ENCODE data around the gene PITPNB.

The PITPNB gene

GRCh38 chr22:27842669-27843431, 76.2 kb downstream of the PITPNB start:
- no peak overlapping the region for H3K4me3 ChIP-seq (ENCODE audit: low read length)
- H3K9ac ChIP-seq (ENCODE audit: low read depth, low read length) = no peak overlapping the region
- H3K36me3 ChIP-seq (ENCODE audit: insufficient read depth, low read length) = peaks cover under 1% of the 10 kb centered on the region
- H3K27ac ChIP-seq (ENCODE audit: low read depth, low read length) = no peak overlapping the region
- peaks cover 18% of the 10 kb centered on the region; the same call in 1 of the 2 replicates for H3K4me1 ChIP-seq (ENCODE audit: insufficient read depth, low read length)
- WGBS = 94% methylated on average over 15 of the region's 15 CpGs
- peaks cover 3% of the 10 kb centered on the region; the same call in 1 of the 2 replicates for H3K9me3 ChIP-seq (ENCODE audit: insufficient read depth, low read depth, low read length)
- H3K27me3 ChIP-seq (ENCODE audit: insufficient read depth, low read length) = no peaks in the 10 kb centered on the region

DNA sequence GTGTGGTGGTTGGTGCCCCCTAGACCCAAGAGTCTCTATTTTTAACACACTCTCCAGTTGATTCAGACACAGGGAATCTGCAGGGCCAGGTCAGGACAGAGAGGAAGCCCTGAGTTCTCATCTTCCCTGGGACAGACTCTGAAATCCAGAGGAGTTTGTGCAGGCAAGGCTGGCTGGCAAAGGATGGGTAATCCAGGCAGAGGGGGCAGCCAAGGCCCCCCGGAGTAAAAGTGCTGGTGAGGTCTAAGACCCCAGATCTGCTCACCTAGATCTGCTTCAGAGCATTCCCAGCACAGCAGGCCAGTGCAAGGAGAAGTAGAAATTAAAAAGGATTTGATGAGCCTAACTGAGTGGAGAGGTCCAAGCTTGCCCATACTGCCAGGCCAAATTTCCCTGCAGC, 76.9 kb downstream of the PITPNB start:
- no peak overlapping the region for H3K4me3 ChIP-seq (ENCODE audit: low read length)
- peaks cover 18% of the 10 kb centered on the region; the same call in 1 of the 2 replicates for H3K4me1 ChIP-seq (ENCODE audit: insufficient read depth, low read length)
- no peaks in the 10 kb centered on the region for H3K27me3 ChIP-seq (ENCODE audit: insufficient read depth, low read length)
- no peak overlapping the region for H3K9ac ChIP-seq (ENCODE audit: low read depth, low read length)
- no peak overlapping the region for H3K27ac ChIP-seq (ENCODE audit: low read depth, low read length)
- no peaks in the 10 kb centered on the region; the same call in 1 of the 2 replicates for H3K36me3 ChIP-seq (ENCODE audit: insufficient read depth, low read length)
- H3K9me3 ChIP-seq (ENCODE audit: insufficient read depth, low read depth, low read length) = peaks cover 8% of the 10 kb centered on the region; the same call in 1 of the 2 replicates
- WGBS = 92% methylated on average over 1 of the region's 1 CpG

DNA sequence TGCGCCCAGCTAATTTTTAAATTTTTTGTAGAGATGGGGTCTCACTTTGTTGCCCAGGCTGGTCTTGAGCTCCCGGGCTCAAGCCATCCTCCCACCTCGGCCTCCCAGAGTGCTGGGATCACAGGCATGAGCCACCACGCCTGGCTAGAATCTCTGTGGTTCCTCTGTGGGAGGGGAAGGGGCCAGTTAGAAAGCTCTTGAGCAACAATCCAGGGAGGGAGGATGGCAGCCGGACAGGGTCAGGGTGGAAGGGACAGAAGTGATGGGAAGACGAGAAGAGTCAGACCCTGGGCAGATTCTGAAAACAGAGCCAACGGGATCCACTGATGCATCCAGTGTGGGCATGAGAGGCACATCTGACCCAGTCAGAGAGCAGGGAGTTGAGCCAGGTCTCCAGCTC, 78.6 kb downstream of the PITPNB start:
- 92% methylated on average over 7 of the region's 7 CpGs for WGBS
- Histone ChIP-seq H3K27ac (ENCODE audit: low read depth, low read length) (no peak overlapping the region), H3K4me1 (ENCODE audit: insufficient read depth, low read length) (peaks cover 18% of the 10 kb centered on the region; the same call in 1 of the 2 replicates), H3K9ac (ENCODE audit: low read depth, low read length) (no peak overlapping the region), H3K4me3 (ENCODE audit: low read length) (no peak overlapping the region), H3K27me3 (ENCODE audit: insufficient read depth, low read length) (no peaks in the 10 kb centered on the region), H3K36me3 (ENCODE audit: insufficient read depth, low read length) (no peaks in the 10 kb centered on the region), H3K9me3 (ENCODE audit: insufficient read depth, low read depth, low read length) (peaks cover 8% of the 10 kb centered on the region; the same call in 1 of the 2 replicates)

DNA sequence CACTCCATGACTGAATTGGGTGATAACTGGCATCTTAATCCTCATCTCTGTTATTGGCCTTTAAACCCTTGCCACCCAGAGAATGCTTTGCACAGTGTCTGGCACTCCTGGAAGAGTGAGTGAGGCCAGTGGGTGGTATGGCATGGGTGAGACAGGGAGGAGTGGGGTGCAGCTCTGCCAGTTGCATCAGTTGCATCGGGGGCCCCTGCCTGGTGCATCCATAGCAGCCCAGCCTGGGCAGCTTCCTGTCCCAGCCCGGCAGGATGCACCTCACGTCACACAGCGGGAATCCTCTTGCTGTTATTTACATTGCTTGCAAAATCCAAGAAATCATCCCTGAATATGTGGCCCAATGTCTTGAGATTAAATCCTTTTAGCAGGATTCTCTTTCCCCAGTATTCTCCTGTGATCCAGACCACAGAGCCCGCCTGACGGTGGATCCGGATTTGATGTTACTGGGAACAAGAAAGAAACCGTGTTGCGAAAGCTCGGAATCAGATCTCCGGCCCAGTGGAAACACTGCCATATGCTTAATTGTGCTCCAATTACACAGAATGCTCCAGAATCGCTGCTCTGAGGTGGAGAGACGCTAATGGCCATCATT, 79.9 kb downstream of the PITPNB start:
- Histone ChIP-seq H3K4me1 (ENCODE audit: insufficient read depth, low read length) (peaks cover 8% of the 10 kb centered on the region; the same call in 1 of the 2 replicates), H3K9ac (ENCODE audit: low read depth, low read length) (no peak overlapping the region), H3K27ac (ENCODE audit: low read depth, low read length) (no peak overlapping the region), H3K27me3 (ENCODE audit: insufficient read depth, low read length) (no peaks in the 10 kb centered on the region), H3K36me3 (ENCODE audit: insufficient read depth, low read length) (no peaks in the 10 kb centered on the region), H3K9me3 (ENCODE audit: insufficient read depth, low read depth, low read length) (peaks cover 8% of the 10 kb centered on the region; the same call in 1 of the 2 replicates), H3K4me3 (ENCODE audit: low read length) (no peak overlapping the region)
- WGBS = 86% methylated on average over 13 of the region's 13 CpGs

- Histone ChIP-seq H3K4me1 (ENCODE audit: insufficient read depth, low read length) (peaks cover 8% of the 10 kb centered on the region; the same call in 1 of the 2 replicates), H3K9ac (ENCODE audit: low read depth, low read length) (no peak overlapping the region), H3K27me3 (ENCODE audit: insufficient read depth, low read length) (no peaks in the 10 kb centered on the region), H3K9me3 (ENCODE audit: insufficient read depth, low read depth, low read length) (peaks cover 8% of the 10 kb centered on the region; the same call in 1 of the 2 replicates), H3K36me3 (ENCODE audit: insufficient read depth, low read length) (no peaks in the 10 kb centered on the region), H3K27ac (ENCODE audit: low read depth, low read length) (no peak overlapping the region), H3K4me3 (ENCODE audit: low read length) (no peak overlapping the region)
- WGBS = 64% methylated on average over 10 of the region's 10 CpGs
These were observed 82.9 kb downstream of the PITPNB start for GRCh38 chr22:27836181-27836580.

DNA sequence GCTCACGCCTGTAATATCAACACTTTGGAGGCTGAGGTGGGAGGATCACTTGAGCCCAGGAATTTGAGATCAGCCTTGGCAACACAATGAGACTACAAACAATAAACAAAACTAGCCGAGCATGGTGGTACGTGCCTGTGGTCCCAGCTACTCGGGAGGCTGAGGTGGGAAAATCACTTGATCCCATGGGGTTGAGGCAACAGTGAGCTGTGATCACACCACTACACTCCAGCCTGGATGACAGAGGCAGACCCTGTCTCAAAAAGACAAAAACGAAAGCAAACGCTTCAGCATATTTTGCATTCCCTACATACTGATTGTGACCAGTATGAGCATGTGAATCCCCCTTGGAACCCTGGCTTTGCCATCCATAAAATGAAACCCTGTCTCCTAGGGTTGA, 83.6 kb downstream of the PITPNB start:
- H3K27me3 ChIP-seq (ENCODE audit: insufficient read depth, low read length) = no peaks in the 10 kb centered on the region
- 70% methylated on average over 6 of the region's 6 CpGs for WGBS
- H3K9me3 ChIP-seq (ENCODE audit: insufficient read depth, low read depth, low read length) = peaks cover 8% of the 10 kb centered on the region; the same call in 1 of the 2 replicates
- no peak overlapping the region for H3K27ac ChIP-seq (ENCODE audit: low read depth, low read length)
- no peaks in the 10 kb centered on the region for H3K36me3 ChIP-seq (ENCODE audit: insufficient read depth, low read length)
- H3K4me3 ChIP-seq (ENCODE audit: low read length) = no peak overlapping the region
- H3K9ac ChIP-seq (ENCODE audit: low read depth, low read length) = no peak overlapping the region
- peaks cover 8% of the 10 kb centered on the region; the same call in 1 of the 2 replicates for H3K4me1 ChIP-seq (ENCODE audit: insufficient read depth, low read length)

GRCh38 chr22:27834364-27835185, 84.5 kb downstream of the PITPNB start:
- H3K27ac ChIP-seq (ENCODE audit: low read depth, low read length) = no peak overlapping the region
- H3K4me1 ChIP-seq (ENCODE audit: insufficient read depth, low read length) = peaks cover 8% of the 10 kb centered on the region; the same call in 1 of the 2 replicates
- peaks cover 8% of the 10 kb centered on the region; the same call in 1 of the 2 replicates for H3K9me3 ChIP-seq (ENCODE audit: insufficient read depth, low read depth, low read length)
- WGBS = 90% methylated on average over 20 of the region's 20 CpGs
- no peak overlapping the region for H3K4me3 ChIP-seq (ENCODE audit: low read length)
- H3K36me3 ChIP-seq (ENCODE audit: insufficient read depth, low read length) = no peaks in the 10 kb centered on the region
- no peak overlapping the region for H3K9ac ChIP-seq (ENCODE audit: low read depth, low read length)
- H3K27me3 ChIP-seq (ENCODE audit: insufficient read depth, low read length) = no peaks in the 10 kb centered on the region

GRCh38 chr22:27833803-27834202, 85.3 kb downstream of the PITPNB start:
- Histone ChIP-seq H3K9ac (ENCODE audit: low read depth, low read length) (no peak overlapping the region), H3K4me1 (ENCODE audit: insufficient read depth, low read length) (peaks cover 8% of the 10 kb centered on the region; the same call in 1 of the 2 replicates), H3K36me3 (ENCODE audit: insufficient read depth, low read length) (no peaks in the 10 kb centered on the region), H3K27me3 (ENCODE audit: insufficient read depth, low read length) (no peaks in the 10 kb centered on the region), H3K9me3 (ENCODE audit: insufficient read depth, low read depth, low read length) (peaks cover 8% of the 10 kb centered on the region; the same call in 1 of the 2 replicates), H3K27ac (ENCODE audit: low read depth, low read length) (no peak overlapping the region), H3K4me3 (ENCODE audit: low read length) (no peak overlapping the region)
- 86% methylated on average over 2 of the region's 2 CpGs for WGBS

GRCh38 chr22:27832606-27833005, 86.5 kb downstream of the PITPNB start:
- Histone ChIP-seq H3K36me3 (ENCODE audit: insufficient read depth, low read length) (no peaks in the 10 kb centered on the region), H3K4me1 (ENCODE audit: insufficient read depth, low read length) (peaks cover 8% of the 10 kb centered on the region; the same call in 1 of the 2 replicates), H3K27me3 (ENCODE audit: insufficient read depth, low read length) (no peaks in the 10 kb centered on the region), H3K4me3 (ENCODE audit: low read length) (no peak overlapping the region), H3K9me3 (ENCODE audit: insufficient read depth, low read depth, low read length) (peaks cover 3% of the 10 kb centered on the region; the same call in 1 of the 2 replicates), H3K27ac (ENCODE audit: low read depth, low read length) (no peak overlapping the region), H3K9ac (ENCODE audit: low read depth, low read length) (no peak overlapping the region)
- WGBS = 92% methylated on average over 7 of the region's 7 CpGs

DNA sequence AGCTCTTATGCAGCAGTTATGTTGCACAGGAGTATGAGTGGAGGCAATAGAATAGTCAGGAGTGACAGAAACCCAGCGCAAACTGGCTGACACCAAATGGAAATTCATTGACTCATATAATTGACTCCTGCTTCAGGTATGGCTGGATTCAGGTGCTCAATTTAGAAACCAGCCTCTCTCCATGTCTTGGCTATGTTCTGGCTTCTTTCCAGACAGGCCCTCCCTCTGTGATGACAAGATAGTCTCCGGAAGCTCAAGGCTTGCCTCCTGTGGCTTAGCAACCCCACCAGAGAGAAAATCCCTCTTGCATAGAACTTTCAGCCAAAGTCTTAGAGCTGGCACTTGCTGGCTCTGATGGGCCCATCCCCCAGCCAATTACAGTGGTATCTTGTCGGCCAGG, 89.4 kb downstream of the PITPNB start:
- Histone ChIP-seq H3K36me3 (ENCODE audit: insufficient read depth, low read length) (no peaks in the 10 kb centered on the region), H3K27ac (ENCODE audit: low read depth, low read length) (no peak overlapping the region), H3K9me3 (ENCODE audit: insufficient read depth, low read depth, low read length) (no peaks in the 10 kb centered on the region), H3K4me1 (ENCODE audit: insufficient read depth, low read length) (no peaks in the 10 kb centered on the region), H3K27me3 (ENCODE audit: insufficient read depth, low read length) (no peaks in the 10 kb centered on the region), H3K4me3 (ENCODE audit: low read length) (no peak overlapping the region), H3K9ac (ENCODE audit: low read depth, low read length) (no peak overlapping the region)
- WGBS = 74% methylated on average over 3 of the region's 3 CpGs

Measured in HUES64 (cell line).